ENCODE data around the gene IL1R2. TPM values are rescaled to one million over a fixed set of nuclear protein-coding genes. Genes with fewer than 3 reads are reported as not detected.

Gene IL1R2
- total and polyA plus RNA-seq, 2 experiments from 2014 or later = not detected

DNA sequence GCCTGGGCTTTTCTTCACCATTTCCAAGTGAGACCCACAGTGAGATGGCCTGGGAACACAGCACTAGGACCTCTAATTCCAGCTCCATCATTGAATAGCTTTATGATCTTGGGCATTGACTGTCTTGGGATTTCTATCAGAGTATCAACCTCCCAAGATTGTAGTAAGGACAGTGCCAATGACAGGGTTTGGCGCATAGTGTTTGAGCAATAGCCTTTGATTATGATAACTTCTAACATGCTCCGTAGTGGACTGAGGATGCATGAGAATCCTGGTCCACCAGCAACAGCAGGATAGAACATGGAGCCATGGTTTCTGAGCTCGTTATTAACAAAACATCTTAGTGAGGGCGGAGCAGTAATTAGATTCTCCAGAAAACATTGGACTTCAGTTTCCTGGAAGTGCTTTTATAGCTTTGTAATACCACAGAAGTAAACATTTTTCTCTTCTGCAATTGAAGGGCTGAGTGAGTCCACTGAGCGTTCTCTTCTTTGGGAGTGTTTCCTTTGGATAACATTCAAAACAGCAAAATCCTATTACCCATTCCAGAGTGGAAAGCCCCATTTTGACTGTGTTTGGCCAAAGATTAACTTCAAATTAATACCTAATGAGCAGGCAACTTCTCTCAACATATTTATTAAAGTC, 63.7 kb downstream of the IL1R2 start:
- Mint-ChIP-seq H3K4me1 (no peaks in the 10 kb centered on the region; the same call in 2 of the 3 replicates), H3K9me3 (no peaks in the 10 kb centered on the region), H3K27me3 (ENCODE audit: insufficient read depth, low read depth, poor library complexity) (no peaks in the 10 kb centered on the region), H3K27ac (no peak overlapping the region), H3K4me3 (no peak overlapping the region), H3K36me3 (ENCODE audit: low read depth) (no peaks in the 10 kb centered on the region)
- H3K36me3 ChIP-seq (ENCODE audit: insufficient read depth) = no peaks in the 10 kb centered on the region
- H3F3A ChIP-seq (replicated peaks; ENCODE audit: low read depth) = no peaks in the 10 kb centered on the region
- no peak overlapping the region for H3K4me3 ChIP-seq
- no peak for TF ChIP-seq ZNF114 (CRISPR knock-in tag; IDR thresholded peaks at IDR 0.05)
- ATAC-seq = no peak
- no peaks in the 10 kb centered on the region for H3K4me1 ChIP-seq (ENCODE audit: insufficient read depth)
- H3K27ac ChIP-seq (ENCODE audit: low read depth) = no peak overlapping the region
- no peak overlapping the region for H3K4me2 ChIP-seq
- H3K27me3 ChIP-seq (ENCODE audit: insufficient read depth) = no peaks in the 10 kb centered on the region
- peaks cover 6% of the 10 kb centered on the region; the same call in 1 of the 2 replicates for H3K9me2 ChIP-seq (ENCODE audit: insufficient read depth)
- DNase-seq (ENCODE audit: low spot score) = no peak
- no peak overlapping the region for H2AFZ ChIP-seq
- H3K79me2 ChIP-seq (replicated peaks; ENCODE audit: insufficient read depth) = no peaks in the 10 kb centered on the region
- H4K20me1 ChIP-seq (replicated peaks; ENCODE audit: insufficient read depth) = no peaks in the 10 kb centered on the region

DNA sequence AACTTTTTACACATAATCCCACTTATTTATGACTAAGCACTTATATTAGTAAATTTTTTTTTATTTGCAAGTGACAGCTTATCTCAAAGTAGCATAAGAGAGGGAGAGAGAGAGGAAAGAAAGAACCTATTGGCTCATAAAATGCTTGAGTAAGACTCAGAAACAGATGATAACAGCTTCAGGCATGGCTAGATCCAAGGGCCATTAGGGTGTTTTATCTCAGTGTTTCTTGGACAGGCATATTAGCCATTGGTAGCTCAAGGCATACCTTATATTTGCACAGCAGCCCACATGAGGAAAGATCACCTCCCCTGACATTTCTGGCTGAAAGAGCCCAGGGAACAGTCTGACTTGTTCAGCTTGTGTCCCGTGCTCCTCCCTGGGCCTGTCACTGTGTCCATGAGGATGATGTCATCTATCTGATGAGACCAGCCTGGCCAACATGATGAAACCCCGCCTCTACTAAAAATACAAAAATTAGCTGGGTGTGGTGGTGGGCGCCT, 64.4 kb downstream of the IL1R2 start:
- Histone ChIP-seq H3F3A (replicated peaks; ENCODE audit: low read depth) (no peaks in the 10 kb centered on the region), H3K9me2 (ENCODE audit: insufficient read depth) (peaks cover 6% of the 10 kb centered on the region; the same call in 1 of the 2 replicates), H3K4me1 (ENCODE audit: insufficient read depth) (no peaks in the 10 kb centered on the region), H4K20me1 (replicated peaks; ENCODE audit: insufficient read depth) (no peaks in the 10 kb centered on the region), H3K4me3 (no peak overlapping the region), H3K27me3 (ENCODE audit: insufficient read depth) (no peaks in the 10 kb centered on the region), H3K27ac (ENCODE audit: low read depth) (no peak overlapping the region), H3K79me2 (replicated peaks; ENCODE audit: insufficient read depth) (no peaks in the 10 kb centered on the region), H3K36me3 (ENCODE audit: insufficient read depth) (no peaks in the 10 kb centered on the region), H2AFZ (no peak overlapping the region), H3K4me2 (no peak overlapping the region)
- Mint-ChIP-seq H3K4me3 (no peak overlapping the region), H3K4me1 (no peaks in the 10 kb centered on the region; the same call in 2 of the 3 replicates), H3K27me3 (ENCODE audit: insufficient read depth, low read depth, poor library complexity) (no peaks in the 10 kb centered on the region), H3K27ac (no peak overlapping the region), H3K36me3 (ENCODE audit: low read depth) (no peaks in the 10 kb centered on the region), H3K9me3 (no peaks in the 10 kb centered on the region)
- DNase-seq (ENCODE audit: low spot score) = no peak
- ATAC-seq = no peak
- TF ChIP-seq NANOG (IDR thresholded peaks at IDR 0.05; ENCODE audit: borderline replicate concordance) (no peak), EZH2 (IDR thresholded peaks at IDR 0.05; ENCODE audit: low read depth, unreplicated experiment) (no peak), ZNF114 (CRISPR knock-in tag; IDR thresholded peaks at IDR 0.05) (no peak), STAT1 (IDR thresholded peaks at IDR 0.05; ENCODE audit: unreplicated experiment) (no peak), JUNB (IDR thresholded peaks at IDR 0.05; ENCODE audit: unreplicated experiment) (no peak), POLR2AphosphoS5 (IDR thresholded peaks at IDR 0.05; ENCODE audit: low read depth) (no peak), CREB1 (CRISPR knock-in tag; IDR thresholded peaks at IDR 0.05; ENCODE audit: low read depth) (no peak), EZH2phosphoT487 (IDR thresholded peaks at IDR 0.05; ENCODE audit: unreplicated experiment) (no peak)
- TF ChIP-seq, protein P1, sequence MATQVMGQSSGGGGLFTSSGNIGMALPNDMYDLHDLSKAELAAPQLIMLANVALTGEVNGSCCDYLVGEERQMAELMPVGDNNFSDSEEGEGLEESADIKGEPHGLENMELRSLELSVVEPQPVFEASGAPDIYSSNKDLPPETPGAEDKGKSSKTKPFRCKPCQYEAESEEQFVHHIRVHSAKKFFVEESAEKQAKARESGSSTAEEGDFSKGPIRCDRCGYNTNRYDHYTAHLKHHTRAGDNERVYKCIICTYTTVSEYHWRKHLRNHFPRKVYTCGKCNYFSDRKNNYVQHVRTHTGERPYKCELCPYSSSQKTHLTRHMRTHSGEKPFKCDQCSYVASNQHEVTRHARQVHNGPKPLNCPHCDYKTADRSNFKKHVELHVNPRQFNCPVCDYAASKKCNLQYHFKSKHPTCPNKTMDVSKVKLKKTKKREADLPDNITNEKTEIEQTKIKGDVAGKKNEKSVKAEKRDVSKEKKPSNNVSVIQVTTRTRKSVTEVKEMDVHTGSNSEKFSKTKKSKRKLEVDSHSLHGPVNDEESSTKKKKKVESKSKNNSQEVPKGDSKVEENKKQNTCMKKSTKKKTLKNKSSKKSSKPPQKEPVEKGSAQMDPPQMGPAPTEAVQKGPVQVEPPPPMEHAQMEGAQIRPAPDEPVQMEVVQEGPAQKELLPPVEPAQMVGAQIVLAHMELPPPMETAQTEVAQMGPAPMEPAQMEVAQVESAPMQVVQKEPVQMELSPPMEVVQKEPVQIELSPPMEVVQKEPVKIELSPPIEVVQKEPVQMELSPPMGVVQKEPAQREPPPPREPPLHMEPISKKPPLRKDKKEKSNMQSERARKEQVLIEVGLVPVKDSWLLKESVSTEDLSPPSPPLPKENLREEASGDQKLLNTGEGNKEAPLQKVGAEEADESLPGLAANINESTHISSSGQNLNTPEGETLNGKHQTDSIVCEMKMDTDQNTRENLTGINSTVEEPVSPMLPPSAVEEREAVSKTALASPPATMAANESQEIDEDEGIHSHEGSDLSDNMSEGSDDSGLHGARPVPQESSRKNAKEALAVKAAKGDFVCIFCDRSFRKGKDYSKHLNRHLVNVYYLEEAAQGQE (IDR thresholded peaks at IDR 0.05; ENCODE audit: unreplicated experiment) = no peak
- TF ChIP-seq, protein P2, sequence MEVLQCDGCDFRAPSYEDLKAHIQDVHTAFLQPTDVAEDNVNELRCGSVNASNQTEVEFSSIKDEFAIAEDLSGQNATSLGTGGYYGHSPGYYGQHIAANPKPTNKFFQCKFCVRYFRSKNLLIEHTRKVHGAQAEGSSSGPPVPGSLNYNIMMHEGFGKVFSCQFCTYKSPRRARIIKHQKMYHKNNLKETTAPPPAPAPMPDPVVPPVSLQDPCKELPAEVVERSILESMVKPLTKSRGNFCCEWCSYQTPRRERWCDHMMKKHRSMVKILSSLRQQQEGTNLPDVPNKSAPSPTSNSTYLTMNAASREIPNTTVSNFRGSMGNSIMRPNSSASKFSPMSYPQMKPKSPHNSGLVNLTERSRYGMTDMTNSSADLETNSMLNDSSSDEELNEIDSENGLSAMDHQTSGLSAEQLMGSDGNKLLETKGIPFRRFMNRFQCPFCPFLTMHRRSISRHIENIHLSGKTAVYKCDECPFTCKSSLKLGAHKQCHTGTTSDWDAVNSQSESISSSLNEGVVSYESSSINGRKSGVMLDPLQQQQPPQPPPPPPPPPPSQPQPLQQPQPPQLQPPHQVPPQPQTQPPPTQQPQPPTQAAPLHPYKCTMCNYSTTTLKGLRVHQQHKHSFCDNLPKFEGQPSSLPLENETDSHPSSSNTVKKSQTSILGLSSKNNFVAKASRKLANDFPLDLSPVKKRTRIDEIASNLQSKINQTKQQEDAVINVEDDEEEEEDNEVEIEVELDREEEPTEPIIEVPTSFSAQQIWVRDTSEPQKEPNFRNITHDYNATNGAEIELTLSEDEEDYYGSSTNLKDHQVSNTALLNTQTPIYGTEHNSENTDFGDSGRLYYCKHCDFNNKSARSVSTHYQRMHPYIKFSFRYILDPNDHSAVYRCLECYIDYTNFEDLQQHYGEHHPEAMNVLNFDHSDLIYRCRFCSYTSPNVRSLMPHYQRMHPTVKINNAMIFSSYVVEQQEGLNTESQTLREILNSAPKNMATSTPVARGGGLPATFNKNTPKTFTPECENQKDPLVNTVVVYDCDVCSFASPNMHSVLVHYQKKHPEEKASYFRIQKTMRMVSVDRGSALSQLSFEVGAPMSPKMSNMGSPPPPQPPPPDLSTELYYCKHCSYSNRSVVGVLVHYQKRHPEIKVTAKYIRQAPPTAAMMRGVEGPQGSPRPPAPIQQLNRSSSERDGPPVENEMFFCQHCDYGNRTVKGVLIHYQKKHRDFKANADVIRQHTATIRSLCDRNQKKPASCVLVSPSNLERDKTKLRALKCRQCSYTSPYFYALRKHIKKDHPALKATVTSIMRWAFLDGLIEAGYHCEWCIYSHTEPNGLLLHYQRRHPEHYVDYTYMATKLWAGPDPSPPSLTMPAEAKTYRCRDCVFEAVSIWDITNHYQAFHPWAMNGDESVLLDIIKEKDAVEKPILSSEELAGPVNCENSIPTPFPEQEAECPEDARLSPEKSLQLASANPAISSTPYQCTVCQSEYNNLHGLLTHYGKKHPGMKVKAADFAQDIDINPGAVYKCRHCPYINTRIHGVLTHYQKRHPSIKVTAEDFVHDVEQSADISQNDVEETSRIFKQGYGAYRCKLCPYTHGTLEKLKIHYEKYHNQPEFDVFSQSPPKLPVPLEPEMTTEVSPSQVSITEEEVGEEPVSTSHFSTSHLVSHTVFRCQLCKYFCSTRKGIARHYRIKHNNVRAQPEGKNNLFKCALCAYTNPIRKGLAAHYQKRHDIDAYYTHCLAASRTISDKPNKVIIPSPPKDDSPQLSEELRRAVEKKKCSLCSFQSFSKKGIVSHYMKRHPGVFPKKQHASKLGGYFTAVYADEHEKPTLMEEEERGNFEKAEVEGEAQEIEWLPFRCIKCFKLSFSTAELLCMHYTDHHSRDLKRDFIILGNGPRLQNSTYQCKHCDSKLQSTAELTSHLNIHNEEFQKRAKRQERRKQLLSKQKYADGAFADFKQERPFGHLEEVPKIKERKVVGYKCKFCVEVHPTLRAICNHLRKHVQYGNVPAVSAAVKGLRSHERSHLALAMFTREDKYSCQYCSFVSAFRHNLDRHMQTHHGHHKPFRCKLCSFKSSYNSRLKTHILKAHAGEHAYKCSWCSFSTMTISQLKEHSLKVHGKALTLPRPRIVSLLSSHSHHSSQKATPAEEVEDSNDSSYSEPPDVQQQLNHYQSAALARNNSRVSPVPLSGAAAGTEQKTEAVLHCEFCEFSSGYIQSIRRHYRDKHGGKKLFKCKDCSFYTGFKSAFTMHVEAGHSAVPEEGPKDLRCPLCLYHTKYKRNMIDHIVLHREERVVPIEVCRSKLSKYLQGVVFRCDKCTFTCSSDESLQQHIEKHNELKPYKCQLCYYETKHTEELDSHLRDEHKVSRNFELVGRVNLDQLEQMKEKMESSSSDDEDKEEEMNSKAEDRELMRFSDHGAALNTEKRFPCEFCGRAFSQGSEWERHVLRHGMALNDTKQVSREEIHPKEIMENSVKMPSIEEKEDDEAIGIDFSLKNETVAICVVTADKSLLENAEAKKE (CRISPR knock-in tag; IDR thresholded peaks at IDR 0.05) = no peak
- TF ChIP-seq, protein P3, sequence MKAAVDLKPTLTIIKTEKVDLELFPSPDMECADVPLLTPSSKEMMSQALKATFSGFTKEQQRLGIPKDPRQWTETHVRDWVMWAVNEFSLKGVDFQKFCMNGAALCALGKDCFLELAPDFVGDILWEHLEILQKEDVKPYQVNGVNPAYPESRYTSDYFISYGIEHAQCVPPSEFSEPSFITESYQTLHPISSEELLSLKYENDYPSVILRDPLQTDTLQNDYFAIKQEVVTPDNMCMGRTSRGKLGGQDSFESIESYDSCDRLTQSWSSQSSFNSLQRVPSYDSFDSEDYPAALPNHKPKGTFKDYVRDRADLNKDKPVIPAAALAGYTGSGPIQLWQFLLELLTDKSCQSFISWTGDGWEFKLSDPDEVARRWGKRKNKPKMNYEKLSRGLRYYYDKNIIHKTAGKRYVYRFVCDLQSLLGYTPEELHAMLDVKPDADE (IDR thresholded peaks at IDR 0.05) = no peak

All from GM23338 (cell line).